IPS-18c (cell line): ENCODE results near the gene ATP2B2.

Experiments
- H3K4me3 ChIP-seq: 2 replicates; pipeline ENCODE4 v1.7.0; 2013; ENCODE audit warnings: low read depth, mild to moderate bottlenecking, low read length, moderate library complexity; ENCODE audit not compliant: insufficient read depth
- H3K9me3 ChIP-seq: one replicate; pipeline ENCODE4 v1.6.1; 2013; ENCODE audit warnings: mild to moderate bottlenecking, low read length, moderate library complexity; ENCODE audit not compliant: control insufficient read depth, insufficient read depth

ATP2B2 gene

GRCh38 chr3:10489746-10490483 is 15.5 kb downstream of the ATP2B2 start:
- Histone ChIP-seq H3K9me3 (no peaks in the 10 kb centered on the region), H3K4me3 (no peak overlapping the region)

- Histone ChIP-seq H3K9me3 (no peaks in the 10 kb centered on the region), H3K4me3 (no peak overlapping the region)
Observed at GRCh38 chr3:10487988-10488633, 17.3 kb downstream of the ATP2B2 start.

DNA sequence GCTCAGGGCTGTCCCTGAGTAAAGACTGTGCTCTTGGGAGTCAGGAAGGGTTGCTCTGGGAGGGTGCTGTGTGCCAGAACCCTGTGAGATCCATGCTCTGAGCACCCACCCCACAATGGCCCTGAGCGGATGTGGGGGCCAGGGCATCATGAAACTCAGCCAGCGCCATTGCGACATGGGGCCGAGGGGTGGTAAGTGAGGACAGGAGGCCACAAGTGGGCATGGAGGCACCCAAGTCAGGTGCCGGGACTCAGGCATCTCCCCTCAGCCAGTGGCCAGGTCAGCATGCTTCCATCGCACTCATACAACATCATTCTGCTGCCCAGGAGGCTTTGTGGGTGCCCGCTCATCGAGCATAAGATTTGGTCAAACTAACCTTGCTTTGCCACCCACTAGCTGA is 19.6 kb downstream of the ATP2B2 start:
- H3K4me3 ChIP-seq, result no peak overlapping the region
- H3K9me3 ChIP-seq, result no peaks in the 10 kb centered on the region

DNA sequence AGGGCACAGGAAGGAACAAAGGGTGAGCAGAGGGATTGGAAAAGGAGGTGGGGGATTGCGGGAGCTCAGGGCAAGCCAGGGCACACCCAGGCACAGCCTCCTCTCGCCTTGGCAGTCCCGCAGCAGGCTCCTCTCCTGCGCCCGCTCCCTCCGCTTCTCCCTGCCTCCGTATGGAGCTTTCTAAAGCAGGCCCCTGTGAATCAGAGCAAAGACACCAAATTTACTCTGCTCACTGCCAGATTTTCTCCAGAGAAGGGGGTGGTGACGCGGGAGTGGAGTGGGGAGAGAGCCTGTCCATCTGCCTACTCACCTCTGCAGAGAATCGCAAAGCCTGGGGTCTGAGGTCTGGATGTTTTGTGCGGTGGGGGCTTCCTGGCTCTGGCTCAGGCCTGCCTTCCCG is 20.0 kb downstream of the ATP2B2 start:
- Histone ChIP-seq H3K4me3 (no peak overlapping the region), H3K9me3 (no peaks in the 10 kb centered on the region)

- Histone ChIP-seq H3K4me3 (no peak overlapping the region), H3K9me3 (no peaks in the 10 kb centered on the region)
Observed at GRCh38 chr3:10484709-10485108, 20.7 kb downstream of the ATP2B2 start.

DNA sequence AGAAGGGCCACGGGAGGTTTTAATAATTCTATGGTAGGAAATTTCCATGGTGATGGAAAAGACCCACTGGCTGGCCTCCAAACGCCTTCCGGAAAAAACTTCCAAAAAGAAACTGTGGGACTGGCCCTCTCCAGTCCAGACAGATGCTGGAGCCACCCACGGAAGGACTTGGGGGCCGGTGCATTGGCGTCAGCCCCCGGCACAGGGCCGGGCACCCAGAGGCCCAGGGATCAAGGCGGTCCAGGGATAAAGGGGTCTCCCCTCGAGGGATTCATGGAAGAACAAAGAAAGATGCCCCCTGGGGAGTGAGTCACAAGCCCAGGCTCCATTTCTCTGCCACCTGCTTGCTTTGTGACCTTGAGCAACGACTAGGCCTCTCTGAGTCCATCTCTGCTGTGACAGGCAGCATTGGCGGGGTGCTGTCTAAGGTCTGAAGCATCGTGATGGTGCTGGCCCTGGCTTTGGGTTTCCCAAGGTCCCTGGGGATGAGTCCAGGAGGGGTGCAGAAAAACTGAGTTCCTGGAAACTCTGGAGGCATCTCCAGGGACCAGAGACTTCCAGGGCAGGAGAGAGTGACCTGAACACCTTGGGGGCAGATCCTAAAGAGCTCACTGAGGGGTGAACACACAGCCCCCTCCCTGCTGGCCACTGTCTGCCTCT is 21.6 kb downstream of the ATP2B2 start:
- H3K4me3 ChIP-seq, result no peak overlapping the region
- peaks cover 6% of the 10 kb centered on the region for H3K9me3 ChIP-seq

- Histone ChIP-seq H3K4me3 (no peak overlapping the region), H3K9me3 (peaks cover 7% of the 10 kb centered on the region)
Observed at GRCh38 chr3:10483364-10483675, 22.1 kb downstream of the ATP2B2 start.

GRCh38 chr3:10482631-10483363 is 22.6 kb downstream of the ATP2B2 start:
- Histone ChIP-seq H3K9me3 (peaks cover 7% of the 10 kb centered on the region), H3K4me3 (no peak overlapping the region)

DNA sequence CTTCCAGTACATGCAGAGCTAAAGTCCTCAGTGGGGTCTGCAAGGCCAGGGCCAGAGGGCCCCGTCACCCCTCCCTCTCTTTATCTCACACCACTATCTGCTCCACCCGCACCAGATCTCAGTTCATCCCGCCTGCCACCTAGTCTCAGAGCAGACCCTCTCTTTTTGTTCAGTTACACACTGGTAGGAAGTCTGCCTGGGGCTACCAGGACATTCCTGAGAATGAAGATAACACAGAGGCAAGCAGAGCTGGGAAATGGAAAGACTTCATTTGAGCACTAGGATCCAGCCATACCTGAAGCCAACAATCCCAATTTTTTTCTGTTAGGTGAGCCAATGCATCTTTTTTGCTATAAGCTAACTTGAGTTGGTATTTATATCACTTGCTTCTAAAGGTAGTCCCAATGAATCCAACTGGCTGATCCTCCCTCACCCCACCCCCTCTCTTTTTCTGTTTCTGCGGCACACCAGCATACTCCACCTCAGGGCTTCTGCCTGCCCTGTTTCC is 24.5 kb downstream of the ATP2B2 start:
- Histone ChIP-seq H3K9me3 (peaks cover 7% of the 10 kb centered on the region), H3K4me3 (no peak overlapping the region)

- peaks cover 7% of the 10 kb centered on the region for H3K9me3 ChIP-seq
- H3K4me3 ChIP-seq, result no peak overlapping the region
Observed at GRCh38 chr3:10479311-10479710, 26.1 kb downstream of the ATP2B2 start.

DNA sequence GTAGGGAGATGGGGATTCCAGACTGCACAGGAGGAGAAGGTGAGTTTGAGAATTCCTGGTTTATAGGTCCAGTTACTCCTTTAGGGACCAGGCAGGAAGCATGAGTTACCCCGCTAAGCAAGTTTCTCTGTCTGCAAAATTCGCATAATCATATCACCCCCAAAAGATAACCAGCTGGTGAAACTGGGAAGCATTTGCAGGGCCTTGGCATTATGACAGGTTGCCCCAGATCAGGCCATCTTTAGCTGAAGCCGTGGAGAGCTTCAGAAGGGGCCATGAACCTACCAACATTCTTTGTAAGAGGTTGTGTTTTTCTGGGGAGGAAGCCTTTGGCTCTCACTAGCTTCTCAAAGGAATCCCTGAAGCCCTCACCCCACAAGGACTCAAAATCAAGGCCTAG is 29.4 kb downstream of the ATP2B2 start:
- Histone ChIP-seq H3K9me3 (peaks cover 7% of the 10 kb centered on the region), H3K4me3 (no peak overlapping the region)

- H3K4me3 ChIP-seq, result no peak overlapping the region
- H3K9me3 ChIP-seq, result peaks cover 7% of the 10 kb centered on the region
Observed at GRCh38 chr3:10474847-10475246, 30.5 kb downstream of the ATP2B2 start.

GRCh38 chr3:10474275-10474646 is 31.1 kb downstream of the ATP2B2 start:
- peaks cover 4% of the 10 kb centered on the region for H3K9me3 ChIP-seq
- no peak overlapping the region for H3K4me3 ChIP-seq

GRCh38 chr3:10473581-10474274 is 31.7 kb downstream of the ATP2B2 start:
- no peaks in the 10 kb centered on the region for H3K9me3 ChIP-seq
- no peak overlapping the region for H3K4me3 ChIP-seq

DNA sequence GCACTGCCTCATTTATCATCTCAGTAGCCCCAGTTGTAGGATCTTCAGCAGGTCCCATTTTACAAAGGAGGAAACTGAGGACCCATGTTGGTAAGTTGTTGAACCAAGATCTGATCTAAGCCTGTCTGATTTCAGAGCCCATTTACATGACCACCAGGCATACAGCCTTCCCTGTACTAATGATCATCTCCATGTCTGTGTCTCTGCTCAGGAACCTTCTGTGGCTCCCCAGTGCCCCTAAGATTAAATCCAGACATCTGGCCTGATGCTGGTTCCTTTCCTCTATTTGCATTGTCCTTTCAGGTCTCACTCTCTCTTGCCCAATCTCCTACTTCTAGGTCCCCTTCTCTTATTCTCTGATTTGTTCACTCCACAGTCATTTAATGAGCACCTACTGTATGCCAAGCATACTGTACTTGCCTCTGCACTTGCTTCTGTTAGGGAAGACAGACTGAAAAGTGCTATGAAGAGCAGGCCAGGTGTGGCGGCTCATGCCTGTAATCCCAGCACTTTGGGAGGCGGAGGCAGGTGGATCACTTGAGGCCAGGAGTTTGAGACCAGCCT is 32.4 kb downstream of the ATP2B2 start:
- H3K4me3 ChIP-seq, result no peak overlapping the region
- H3K9me3 ChIP-seq, result no peaks in the 10 kb centered on the region

DNA sequence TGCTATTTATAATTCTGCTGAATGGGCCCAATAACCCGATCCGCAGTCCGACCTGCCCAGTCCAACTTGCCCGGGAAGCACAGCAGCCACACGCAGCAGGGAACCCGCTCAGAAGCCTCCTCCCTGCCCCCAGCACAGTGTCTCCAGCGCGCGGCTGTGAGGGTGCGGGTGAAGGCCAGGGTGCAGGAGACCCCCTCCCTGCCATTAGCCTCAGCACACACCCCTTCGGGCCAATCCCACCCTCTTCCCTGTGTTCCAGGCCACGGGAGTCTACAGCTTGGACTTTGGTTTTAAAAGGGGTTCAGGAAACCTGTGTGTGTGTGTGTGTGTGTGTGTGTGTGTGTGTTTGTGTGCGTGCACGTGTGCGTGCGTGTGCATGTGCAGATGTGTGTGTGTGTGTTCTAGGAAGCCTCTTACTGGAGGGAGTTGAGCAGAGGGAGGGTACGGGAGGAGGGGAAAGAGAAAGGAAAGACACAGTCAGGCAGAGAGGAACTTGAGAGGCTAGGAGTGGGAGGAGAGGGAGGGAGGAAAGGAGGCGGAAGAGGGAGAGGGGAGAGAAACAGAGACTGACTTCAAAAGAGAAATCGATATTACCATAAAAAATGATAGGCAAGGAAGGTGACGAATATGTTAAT is 34.2 kb downstream of the ATP2B2 start:
- H3K9me3 ChIP-seq, result no peaks in the 10 kb centered on the region
- H3K4me3 ChIP-seq, result peak overlapping the region; percentile 28
